UCSD-AML1 (cell line): ENCODE results near the gene C18orf32.
A peak's percentile ranks its signal among the peaks of the same experiment; 100 is the strongest.
"Not testable (repeated sequence)": the region's sequence is repeated elsewhere in the genome, so short reads cannot be mapped to it uniquely, and the experiment has no call there.

Experiments
- DNase-seq: peaks from one replicate; lab custom pipeline; 2025; ENCODE audit not compliant: unreplicated experiment; lab: John Stamatoyannopoulos, UW

Gene C18orf32

DNA sequence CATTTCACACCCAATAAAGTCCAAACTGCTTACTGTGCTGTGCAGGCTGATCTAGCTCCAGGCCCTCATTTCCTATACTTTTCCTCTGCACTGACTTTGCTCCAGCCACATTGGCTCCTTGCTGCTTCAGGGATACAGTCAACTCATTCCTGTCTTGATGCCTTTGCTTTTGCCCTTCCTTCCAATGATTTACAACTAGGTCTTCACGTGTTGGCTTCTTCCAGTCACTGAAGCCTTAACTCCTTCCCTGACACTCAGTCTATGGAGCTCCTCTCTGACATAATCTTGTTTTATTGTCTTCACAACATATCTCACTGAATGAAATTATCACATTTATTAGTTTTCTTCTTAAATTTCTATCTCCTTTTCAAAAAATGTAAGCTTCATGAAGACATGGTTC is 16.9 kb upstream of the C18orf32 start:
- DNase-seq, result no peak

DNA sequence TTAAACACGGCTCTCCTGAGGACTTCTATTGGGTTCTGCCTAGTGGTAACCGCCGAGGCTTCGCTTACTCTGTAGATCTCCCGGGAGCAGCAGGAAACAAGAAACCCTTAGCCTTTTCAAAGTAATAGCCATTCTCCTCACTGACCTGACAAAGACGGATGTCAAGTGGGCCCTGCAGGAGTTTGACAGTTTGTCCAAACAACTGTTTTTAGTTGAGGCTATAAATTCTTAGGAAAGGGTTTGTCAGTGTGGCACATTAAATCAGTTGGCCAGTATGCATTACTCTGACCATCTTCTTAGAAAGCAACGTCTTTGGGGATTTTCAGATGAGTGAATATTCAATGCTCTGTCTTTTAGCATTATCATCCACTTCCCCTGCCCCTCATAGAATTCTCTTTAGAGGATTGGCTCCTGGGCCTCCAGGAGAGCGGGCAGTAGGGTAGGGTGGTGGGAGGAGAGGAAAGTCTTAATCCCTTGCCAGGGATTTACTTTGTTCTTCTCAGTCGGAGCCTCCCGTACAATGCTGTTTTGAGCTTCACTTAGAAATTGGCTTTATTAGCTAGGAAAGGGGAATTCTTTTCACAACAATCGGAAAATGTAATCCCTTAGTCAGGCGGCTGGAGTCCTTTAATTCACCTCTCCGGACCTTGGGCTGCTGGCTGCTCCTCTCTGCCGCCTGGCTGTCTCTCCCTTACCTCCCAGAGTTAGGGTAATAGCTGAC is 13.3 kb upstream of the C18orf32 start:
- no peak for DNase-seq

DNA sequence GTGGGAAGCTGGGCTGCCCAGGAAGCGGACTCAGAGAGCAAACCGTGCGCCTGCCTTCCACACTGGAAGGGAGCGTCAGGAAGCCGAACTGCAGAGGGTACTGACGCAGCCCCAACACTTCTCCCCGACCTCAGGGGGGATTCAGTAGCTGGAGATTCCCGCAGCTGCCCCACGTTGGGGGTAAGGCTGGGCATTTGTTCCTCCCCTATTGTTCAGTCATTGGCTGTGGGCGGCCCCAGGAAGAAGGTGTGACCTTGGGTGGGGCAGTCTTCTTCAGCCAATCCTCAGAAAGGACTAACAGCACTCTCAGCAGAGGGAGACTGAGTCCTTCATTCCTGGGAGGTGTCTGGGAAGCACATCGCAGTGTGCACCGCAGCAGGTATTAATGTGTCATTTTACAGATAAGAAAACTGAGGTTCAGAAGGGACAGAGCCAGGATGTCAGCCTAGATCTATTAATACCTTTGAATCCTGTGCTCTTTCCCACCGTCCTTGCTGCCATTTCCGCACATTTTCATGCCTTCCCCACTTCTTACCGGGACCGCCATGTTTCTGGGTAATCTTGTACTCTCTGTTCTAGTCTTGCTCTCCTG is 12.1 kb upstream of the C18orf32 start:
- DNase-seq, result no peak

DNA sequence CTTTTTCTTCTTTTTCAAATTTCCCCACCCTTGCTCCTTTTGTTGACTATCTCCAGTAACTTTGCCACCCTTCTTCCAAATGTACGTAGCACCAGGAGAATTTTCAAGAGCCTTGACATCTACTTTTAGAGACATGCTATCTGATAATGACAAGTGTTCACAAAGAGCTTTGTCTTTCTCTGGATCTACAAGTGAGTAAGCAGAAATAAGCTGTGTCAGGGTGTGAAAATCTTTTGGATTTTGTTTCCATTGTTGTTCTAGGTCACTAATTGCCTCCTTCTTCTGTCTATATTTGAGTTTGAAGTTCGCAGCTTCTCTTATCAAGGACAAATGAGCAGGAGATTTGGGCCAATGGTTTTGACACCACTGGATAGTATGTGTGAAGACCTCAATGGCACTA is 8.4 kb upstream of the C18orf32 start:
- no peak for DNase-seq

DNA sequence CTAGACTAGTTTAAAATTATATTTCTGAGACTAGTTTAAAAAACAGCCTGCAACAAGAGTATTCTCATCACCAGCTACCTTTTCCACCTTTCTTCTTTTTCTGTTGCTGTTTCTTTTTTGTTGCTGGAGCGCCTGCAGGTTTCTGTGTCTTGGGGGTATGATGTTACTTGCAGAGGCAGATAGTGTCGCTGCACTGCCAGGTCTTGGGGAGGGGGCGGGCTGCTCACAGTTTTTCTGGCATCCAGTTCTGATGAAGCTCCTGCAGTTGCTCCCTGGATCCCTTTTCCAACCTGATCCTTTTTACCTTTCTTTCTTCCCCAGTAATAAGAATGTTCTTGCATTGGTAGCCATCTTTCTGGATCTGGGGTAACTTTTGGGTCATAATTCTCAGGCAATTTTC is 8.0 kb upstream of the C18orf32 start:
- no peak for DNase-seq

DNA sequence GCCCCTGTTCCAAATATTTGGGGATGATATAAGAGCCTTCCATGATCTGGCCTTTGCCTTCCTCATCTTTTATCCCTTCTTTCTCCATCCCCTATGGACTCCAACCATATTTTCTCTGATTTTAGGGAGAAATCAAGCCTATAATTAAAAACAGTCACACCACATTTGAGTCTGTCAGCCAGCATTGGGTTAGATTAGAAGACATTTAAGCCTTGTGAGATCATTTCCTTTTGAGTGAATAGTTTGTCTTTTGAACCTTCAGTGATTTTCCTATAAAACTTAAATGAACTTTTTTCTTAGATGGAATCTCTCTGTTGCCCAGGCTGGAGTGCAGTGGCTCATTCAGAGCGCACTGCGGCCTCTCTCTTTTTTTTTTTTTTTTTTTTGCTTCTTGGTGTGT is 7.6 kb upstream of the C18orf32 start:
- DNase-seq, result no peak

DNA sequence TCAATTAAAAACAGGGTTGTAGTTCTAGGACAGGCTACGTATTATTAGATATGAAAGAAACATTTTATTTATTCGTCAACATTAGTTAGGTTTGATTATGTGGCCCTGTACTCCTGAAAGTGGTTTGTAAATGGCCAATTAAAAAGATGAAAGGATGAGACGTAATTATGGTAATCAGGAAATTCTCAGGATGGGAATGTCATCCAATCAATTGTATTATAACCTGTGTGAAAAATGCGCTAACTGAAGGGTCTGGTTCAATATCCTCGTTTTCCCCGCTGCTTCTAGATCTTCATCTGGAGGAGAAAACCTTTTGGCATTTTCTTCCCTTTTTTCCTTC is 5.6 kb upstream of the C18orf32 start:
- DNase-seq, result no peak

DNA sequence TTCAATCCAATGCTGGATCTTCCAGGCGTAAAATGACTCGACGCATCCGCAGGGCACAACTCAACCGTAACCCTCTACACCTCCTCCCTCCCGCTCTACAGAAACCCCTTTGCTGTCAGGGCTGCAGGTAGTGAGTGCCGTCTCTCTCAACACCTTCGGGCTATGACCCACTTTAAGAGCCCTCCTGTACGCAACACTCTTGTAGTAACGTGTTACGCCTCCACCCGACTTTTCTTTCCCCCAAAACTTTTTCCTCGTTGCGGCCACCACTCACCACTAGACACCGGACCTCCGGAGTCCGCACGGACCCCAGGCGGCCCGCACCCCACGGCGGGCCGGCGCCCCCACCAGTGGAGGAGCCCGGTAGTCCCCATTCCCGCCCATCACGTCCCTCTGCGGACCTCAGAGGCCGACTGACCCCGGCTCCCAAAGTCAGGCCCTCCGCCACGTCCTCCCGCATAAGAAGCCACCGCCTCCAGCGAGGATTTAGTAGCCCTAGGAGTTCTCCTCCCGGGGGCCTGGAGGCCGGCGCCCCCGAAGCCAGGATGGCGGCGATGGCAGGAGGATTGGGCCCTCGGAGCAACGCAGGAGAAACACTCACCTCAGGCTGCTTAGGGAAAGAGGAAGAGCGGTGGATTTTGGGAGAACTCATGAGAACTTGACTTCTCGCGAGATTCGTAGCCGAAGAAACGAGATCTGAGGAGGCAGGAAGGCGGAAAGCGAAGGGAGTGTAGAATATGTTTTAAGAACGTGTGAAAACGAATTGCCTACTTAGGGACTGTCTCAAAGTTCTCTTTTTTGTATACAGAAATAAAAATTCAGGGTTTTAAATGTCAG is 5.0 kb upstream of the C18orf32 start, which contains the start of gene RPL17:
TSS of gene RPL17 (minus strand) at position 609 of the 837 bp plus-strand sequence.
- peak; percentile 80 for DNase-seq

DNA sequence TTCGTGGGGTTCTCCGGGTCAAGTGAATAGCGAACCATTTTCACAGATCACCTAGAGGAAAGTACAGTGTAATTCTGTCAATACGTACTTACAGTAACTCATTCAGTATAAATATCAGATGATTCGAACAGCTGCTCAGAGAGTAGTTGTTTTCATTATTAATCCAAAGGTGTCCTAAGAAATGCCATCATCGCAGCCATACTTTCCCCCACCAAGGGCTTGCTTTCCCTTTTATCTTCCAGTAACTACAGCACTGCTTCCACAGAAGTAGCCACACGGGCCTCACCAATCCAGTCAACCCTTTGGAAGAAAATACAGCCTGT is 4.5 kb upstream of the C18orf32 start:
- no peak for DNase-seq

DNA sequence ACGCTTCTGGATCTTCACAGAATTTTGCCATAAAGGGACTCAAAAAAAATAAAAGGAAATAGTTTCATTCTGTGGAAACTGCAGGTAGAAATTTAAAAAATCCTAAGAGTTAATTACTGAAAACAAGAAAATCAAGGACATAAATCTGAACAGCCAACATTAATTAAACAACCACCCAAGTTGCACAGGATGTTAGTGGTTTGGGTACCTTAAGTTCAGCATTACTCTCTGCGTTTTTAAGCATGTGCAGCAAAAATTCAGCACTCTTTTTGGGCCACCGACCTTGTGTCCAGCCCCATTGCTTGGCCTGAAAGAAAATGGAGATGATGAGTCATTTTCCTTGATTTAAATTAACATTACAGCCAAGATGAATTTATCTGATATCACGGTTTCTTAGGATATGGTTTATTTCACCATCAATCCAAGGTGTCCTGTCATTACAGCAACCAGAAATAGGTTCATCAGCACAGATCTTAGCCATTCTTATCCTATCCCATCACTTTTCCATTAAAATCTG is 3.3 kb upstream of the C18orf32 start:
- DNase-seq, result no peak

DNA sequence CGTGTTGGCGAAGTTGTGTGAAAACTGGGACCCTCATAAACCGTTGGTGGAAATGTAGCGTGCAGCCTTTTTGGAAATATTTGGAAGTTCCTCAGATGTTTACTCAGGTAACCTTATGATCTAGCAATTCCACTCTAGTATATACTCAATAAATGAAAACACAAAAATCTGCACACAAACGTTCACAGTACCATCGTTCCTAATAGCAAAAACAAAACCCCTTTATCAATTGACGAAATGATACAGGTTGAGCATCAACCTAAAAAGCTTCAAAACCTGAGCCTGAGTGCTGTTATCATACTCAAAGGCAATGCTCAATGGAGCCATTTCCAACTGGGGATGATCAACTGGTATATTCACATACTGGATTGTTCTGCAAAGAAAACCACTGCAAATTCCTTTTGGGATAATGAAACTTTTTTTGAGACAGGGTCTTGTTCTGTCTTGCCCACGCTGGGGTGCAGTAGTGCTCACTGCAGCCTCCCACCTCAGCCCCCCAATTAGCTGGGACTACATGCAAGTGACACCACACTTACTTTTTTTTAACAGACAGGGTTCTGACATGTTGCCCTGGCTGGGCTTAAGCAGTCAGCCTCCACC is 777 bp upstream of the C18orf32 start:
- DNase-seq, result no peak

DNA sequence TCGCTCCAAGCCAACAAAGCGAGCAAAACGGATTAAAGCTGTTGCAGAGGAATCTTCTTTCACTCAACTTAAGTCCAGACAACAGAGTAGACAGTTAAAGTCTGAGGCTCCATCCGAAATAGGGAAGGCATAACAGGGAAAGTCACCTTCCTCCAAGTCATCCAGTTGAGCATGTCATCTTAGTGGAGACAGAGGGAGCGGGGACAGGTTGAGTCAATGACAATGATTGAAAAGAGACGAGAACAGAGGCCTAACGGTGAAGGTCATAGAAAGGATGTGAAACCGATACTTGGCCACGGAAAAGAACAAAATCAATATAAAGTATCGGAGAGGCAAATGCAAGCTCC is 455 bp downstream of the C18orf32 start:
- no peak for DNase-seq

DNA sequence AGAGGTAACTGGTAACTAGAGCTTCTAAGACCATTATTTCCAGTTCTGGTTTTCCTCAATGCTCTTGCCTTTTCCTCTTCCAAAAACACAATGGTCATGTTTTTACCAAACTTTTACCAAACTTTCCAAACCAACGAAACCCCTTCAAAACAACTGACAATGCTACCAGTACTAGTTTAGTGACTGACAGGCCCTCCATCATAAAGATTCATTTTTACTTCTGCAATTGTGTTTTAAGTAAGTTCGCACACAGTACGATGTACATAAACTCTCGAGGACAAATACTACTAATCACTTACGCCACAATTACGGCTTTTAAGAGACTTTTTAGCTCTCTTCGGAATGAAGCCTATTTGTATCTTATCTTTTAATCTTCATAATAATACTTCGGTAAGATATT is 900 bp downstream of the C18orf32 start:
- DNase-seq, result no peak

DNA sequence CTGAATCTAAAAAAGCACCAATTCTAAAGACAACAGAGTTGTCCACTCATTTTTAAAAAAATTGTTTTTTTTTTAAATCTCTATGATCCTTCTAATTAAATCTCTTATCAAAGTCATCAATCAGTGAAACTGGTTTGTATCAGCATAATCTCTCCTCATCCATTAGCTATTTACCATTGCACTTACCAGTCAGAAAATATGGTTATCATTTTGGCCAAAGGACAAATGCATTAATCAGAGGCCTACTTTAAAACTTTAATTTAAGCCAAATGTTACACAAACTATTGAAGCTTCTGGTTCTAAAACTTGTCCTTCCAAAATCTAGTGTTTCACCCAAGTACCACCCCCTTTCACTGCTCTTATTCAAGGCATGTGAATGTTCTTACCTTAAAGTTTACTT is 3.8 kb downstream of the C18orf32 start:
- no peak for DNase-seq

DNA sequence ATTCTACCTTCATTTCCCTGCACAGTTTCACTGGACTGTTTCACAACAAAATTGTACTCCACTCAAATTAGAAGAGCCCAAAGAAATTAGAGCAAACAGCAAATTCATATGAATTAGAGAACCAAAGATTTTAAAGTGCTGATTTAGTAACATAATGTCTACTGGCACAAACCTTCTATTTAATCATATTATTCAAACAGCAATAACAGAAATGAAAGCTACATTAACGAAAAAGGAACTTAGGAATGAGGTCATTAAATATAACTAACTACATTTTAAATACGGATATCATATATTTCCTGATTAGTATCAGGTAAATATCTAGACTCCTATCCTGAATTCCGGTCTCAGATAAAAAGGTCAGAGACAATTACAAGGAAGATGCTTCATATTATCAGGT is 5.1 kb downstream of the C18orf32 start:
- no peak for DNase-seq

DNA sequence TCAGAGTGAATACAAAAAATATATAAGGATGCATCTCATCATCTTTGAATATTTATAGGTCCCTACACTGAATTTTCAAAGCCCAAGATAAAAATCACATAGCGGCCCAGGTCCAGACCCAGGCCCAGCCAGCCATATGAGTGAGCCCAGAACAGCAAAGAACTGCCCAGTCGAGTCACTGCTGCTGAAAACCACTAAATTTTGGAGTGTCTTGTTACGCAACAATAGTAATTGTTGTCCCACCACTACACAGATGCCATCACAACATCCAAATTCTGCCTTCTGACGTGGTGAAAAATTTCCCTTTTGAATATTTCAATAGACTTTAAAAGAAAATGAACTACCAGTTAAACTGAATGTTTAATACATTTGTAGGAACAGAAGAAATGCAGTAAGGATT is 5.7 kb downstream of the C18orf32 start:
- no peak for DNase-seq

DNA sequence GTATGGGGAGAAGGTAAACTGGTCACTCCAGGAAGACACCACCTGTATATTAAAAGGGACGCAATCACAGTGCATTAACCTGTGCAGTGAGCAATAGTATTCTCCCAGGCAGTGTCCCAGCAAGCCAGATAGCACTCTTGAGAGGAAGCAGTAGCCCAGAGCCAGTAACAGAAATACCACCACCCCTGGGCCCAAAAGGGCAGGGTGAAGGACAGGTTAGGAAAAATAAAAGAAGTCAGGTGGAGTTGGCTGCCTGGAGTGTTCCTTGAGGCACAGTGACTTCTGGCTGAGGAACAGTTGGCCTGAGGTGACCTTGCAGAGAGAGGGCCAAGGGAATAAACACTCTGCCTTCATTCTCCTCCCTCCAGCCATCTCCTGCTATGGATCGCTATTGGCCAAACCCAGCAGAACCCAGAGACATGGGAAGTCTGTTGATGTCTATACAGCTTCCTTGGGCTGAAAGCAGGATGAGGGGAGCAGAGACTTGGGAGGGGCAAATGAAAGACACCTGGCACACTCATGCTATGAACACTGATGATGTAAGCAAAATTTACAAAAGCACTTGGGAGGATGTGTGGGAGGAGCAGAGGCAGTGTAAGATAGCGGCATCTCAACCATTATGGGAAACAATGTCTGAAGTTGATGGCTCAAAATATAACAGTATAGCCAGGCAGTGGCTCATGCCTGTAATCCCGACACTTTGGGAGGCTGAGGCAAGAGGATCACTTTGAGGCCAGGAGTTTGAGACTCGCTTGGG is 7.5 kb downstream of the C18orf32 start:
- DNase-seq, result no peak

DNA sequence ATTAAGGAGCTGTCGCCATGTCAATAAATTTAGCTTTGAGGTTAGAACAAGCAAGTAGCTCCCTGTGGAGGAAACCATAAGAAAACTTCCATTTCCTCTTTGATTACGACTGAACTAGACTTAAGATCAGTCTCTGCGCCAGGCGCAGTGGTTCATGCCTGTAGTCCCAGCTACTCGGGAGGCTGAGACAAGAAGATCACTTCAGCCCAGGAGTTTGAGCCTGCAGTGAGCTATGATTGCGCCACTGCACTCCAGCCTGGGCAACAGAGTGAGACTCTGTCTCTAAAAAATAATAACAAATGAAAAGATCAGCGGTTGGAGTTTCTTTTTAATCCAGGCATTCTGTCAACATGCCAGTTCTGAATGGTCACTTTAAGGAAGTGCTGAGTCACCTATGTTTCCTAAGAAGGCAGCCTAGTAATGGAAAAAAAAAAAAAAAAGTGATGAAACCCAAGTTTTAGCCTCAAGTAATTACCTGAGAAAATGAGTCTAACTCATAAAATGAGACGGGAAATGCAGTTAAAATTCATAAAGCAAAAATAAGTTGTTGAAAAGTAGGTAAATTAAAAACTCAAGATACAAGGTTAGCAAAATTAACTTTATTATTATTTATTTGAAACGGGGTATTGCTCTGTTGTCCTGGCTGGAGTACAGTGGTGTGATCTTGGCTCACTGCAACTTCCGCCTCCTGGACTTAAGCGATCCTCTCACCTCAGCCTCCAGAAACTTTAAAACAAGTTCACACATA is 10.2 kb downstream of the C18orf32 start:
- DNase-seq, result peak; percentile 76

DNA sequence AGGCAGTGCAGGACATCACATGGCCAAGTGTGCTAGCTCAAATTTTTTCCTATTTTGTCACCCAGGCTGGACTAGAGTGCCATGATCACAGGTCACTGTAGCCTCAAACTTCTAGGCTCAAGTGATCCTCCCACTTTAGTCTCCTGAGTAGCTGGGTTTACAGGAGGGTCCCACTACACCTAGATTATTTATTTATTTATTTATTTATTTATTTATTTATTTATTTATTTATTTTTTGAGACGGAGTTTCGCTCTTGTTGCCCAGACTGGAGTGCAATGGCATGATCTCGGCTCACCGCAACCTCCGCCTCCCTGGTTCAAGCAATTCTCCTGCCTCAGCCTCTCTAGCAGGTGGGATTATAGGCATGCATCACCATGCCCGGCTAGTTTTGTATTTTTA is 12.1 kb downstream of the C18orf32 start:
- DNase-seq, result not testable (repeated sequence)

DNA sequence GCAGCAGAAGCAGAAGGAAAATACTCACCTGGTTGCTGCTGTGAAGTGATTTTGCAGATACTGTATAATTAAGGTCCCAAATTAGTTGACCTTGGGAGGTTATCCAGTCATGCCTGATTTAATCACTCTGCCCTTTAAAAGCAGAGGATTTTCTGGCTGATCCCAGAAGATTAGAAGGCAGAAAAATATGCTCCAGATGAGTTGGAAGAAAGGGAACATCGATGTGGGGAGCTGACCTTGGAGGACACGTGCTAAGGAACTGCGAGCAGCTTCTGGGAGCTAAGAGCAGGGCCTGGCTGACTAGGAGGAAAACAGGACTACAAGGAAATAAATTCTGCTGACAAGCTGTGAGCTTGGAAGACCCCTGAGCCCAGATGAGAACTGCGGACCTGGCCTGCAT is 13.3 kb downstream of the C18orf32 start:
- no peak for DNase-seq
